ENCODE measurements around the gene LSM6. TPM values are rescaled to one million over a fixed set of nuclear protein-coding genes. Genes with fewer than 3 reads are reported as not detected.

Gene LSM6
- 31.3 to 60.8 TPM (median 33.3 TPM) in 5 replicates for total RNA-seq (2022; extraction: Qiagen RNA extraction; ENCODE audit: low read depth)

DNA sequence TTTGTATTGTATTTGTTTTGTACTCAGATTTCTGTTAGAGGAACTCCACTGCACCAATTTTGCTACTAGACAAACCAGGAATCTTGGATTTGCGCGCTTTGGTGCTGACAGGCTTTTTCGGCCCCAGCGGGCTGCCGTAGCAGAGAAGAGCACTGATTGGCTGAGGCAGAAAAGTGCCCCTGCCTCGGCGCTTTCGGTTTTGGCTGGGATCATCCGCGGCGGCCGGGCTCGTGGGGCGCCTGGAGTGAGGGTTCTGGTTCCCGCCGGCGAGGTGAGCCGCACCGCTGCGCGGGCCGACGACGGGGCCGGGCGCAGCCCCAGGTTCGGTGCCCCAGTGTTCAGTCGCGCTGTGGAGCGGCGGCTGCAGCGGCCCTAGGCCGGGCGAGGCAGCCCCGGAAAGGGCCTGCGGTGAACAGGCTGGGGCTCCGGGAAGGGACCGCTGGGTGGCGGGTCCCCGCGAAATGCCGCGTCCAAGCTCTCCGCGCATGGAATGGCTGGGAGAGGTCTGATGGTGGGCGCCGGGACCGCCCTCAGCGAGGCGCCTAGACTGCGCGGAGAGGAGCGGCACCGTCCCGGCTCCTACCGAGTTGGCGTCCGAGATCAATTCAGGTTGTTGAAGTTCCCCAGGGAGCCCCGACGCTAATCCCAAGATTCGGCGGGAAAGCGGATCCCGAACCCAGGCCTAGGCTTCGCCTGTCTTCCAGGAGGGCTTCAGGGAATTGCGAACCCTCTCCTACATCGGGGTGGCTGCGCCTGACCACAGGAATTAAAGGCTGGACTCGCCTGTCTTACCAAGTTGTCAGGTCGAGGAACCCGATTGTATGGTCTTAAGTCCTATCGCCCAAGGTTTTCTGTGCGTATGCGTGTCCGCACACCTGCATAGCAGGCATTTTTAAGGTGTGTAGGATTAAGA is at the start of gene LSM6:
LSM6 (plus strand) TSS at position 178 of the 913 bp plus-strand sequence. CDS start 7,204 bp downstream, outside the sequence.

DNA sequence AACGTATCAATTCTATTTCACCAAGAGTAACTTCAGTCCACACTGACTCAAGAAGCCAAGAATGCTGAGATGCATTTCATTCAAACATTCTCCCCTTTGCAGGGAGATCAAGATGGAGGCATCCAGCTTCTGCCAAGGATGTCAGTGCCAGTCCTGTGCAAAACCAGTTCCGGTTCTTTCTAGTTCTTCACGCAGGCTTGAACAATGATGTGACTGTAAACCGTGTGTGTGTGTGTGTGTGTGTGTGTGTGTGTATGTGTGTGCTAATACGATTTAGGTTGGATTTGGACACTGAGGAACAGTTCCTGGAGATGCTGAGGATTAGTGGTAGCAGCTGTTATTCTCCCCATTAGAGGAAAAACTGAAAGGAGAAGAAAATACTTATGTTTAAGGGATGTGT is 38.7 kb downstream of the LSM6 start, which contains the start of gene REELD1:
REELD1 (plus strand) TSS at position 301 of the 400 bp plus-strand sequence. CDS start 2,415 bp downstream, outside the sequence.

Other genes starting within 250 kb of the LSM6 start
- gene ZNF827, start 236.9 kb upstream of the LSM6 start, total RNA-seq (2022; extraction: Qiagen RNA extraction; ENCODE audit: low read depth), result 2.7 to 4.6 TPM (median 2.9 TPM) in 5 replicates
- not detected in 5 replicates for gene REELD1, start 38.8 kb downstream of the LSM6 start, total RNA-seq (2022; extraction: Qiagen RNA extraction; ENCODE audit: low read depth)

Data from A549 treated with RU486 at 1 μM for 4 hours (cell line).